Stomach smooth muscle (tissue), 2 donors: ENCODE data around the gene VILL.
"Not testable (repeated sequence)": the region's sequence is repeated elsewhere in the genome, so short reads cannot be mapped to it uniquely, and the experiment has no call there.

ENCODE experiments used
- H3K27ac ChIP-seq: one replicate; pipeline ENCODE4 v1.7.0; 2013; ENCODE audit warnings: mild to moderate bottlenecking, low read length, inconsistent platforms
- H3K27me3 ChIP-seq, 2 donors: one replicate each; pipeline ENCODE4 v1.7.0; 2013; ENCODE audit warnings: low read length in 2 of 2; ENCODE audit not compliant: insufficient read depth in 2 of 2, control insufficient read depth in 1 of 2
- H3K36me3 ChIP-seq, 2 donors: one replicate each; pipeline ENCODE4 v1.7.0; 2013; ENCODE audit warnings: low read length in 2 of 2; ENCODE audit not compliant: control insufficient read depth in 2 of 2, insufficient read depth in 2 of 2
- H3K4me1 ChIP-seq: one replicate; pipeline ENCODE4 v1.7.0; 2013; ENCODE audit warnings: low read length; ENCODE audit not compliant: control insufficient read depth, insufficient read depth
- H3K4me3 ChIP-seq, 2 donors: one replicate each; pipeline ENCODE4 v1.7.0; 2013; ENCODE audit warnings: low read length in 2 of 2
- H3K9ac ChIP-seq, 2 donors: one replicate each; pipeline ENCODE4 v1.7.0; 2013; ENCODE audit warnings: low read length in 2 of 2, mild to moderate bottlenecking in 1 of 2
- H3K9me3 ChIP-seq, 2 donors: one replicate each; pipeline ENCODE4 v1.7.0; 2013; ENCODE audit warnings: low read length in 2 of 2; ENCODE audit not compliant: control insufficient read depth in 2 of 2
- donor health status: healthy.
- donor health status: Pancreatic carcinoma.

VILL gene

DNA sequence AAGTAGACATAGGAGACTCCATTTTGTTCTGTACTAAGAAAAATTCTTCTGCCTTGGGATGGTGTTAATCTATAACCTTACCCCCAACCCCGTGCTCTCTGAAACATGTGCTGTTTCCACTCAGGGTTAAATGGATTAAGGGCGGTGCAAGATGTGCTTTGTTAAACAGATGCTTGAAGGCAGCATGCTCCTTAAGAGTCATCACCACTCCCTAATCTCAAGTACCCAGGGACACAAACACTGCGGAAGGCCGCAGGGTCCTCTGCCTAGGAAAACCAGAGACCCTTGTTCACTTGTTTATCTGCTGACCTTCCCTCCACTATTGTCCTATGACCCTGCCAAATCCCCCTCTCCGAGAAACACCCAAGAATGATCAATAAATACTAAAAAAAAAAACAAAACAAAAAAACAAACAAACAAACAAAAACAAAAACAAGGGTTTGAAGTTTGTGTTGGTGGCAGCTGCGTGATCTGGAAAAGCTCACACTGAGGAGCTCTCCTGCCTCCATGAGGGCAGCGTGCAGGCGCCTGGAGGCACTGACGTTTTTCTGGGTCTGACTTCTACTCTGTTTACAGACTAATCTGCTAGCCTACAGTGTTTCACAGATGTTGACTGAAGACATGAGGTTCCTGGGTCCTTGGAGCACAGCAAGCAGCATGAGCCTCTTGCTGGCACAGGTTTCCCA, 63.4 kb downstream of the VILL start:
- H3K9me3 ChIP-seq, H3K4me1 ChIP-seq, H3K36me3 ChIP-seq, H3K27me3 ChIP-seq, H3K4me3 ChIP-seq, H3K27ac ChIP-seq, H3K9ac ChIP-seq: not testable (repeated sequence)

DNA sequence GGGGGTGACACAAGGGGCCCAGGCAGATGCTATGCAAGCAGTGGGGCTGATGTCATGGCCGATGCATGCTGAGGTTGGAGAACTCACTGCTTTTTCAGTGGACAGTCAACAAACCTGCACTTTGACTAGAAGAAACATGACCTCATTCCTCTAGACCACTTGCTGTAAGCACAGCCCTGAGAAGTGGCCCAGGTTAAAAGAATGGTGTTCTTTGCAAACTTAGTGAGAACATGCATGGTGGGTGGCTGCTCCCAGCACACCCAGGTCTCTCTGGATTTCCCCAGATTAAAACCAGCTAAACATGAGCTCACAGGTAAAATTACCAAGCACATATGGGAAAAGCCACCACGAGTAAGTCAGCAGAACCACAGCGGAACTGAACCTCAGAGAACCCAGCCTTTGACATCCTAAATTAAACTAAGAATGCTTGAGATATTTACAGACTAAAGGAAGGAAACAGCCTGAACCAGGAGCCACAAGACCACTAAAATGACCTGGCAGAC, 64.0 kb downstream of the VILL start:
- H3K4me3 ChIP-seq, result no peak overlapping the region
- H3K36me3 ChIP-seq, result no peaks in the 10 kb centered on the region
- H3K27ac ChIP-seq, result no peak overlapping the region
- H3K27me3 ChIP-seq, result peaks cover 0 to 3% of the 10 kb centered on the region in 2 donors
- H3K4me1 ChIP-seq, result no peaks in the 10 kb centered on the region
- no peaks in the 10 kb centered on the region for H3K9me3 ChIP-seq
- H3K9ac ChIP-seq, result no peak overlapping the region
